ENCODE measurements around the gene KCTD14. TPM values are rescaled to one million over a fixed set of nuclear protein-coding genes. Genes with fewer than 3 reads are reported as not detected.
"Not testable (repeated sequence)": the region's sequence is repeated elsewhere in the genome, so short reads cannot be mapped to it uniquely, and the experiment has no call there.

KCTD14 gene
- total and polyA plus RNA-seq, 9 donors, result 0.24 to 5.2 (median 1.5) TPM

GRCh38 chr11:78023426-78023825 lies 350 bp upstream of the KCTD14 start:
- WGBS, 3 donors, result 72 to 77% (median 74%) methylated on average over 7 of the region's 7 CpGs
- H3K4me3 ChIP-seq, result peak overlapping the region; percentile 41
- no peaks in the 10 kb centered on the region for H3K36me3 ChIP-seq
- no peaks in the 10 kb centered on the region for H3K27me3 ChIP-seq
- DNase-seq, result no peak
- H3K27ac ChIP-seq, result no peak overlapping the region
- no peaks in the 10 kb centered on the region for H3K4me1 ChIP-seq (ENCODE audit: insufficient read depth)
- H3K9me3 ChIP-seq, result no peaks in the 10 kb centered on the region
- intact Hi-C loops (cut with DNase I), result no loop called here
- TF ChIP-seq CTCF (IDR thresholded peaks at IDR 0.05) (no peak), POLR2A (IDR thresholded peaks at IDR 0.05) (no peak), EP300 (IDR thresholded peaks at IDR 0.05) (no peak)

GRCh38 chr11:78021611-78022010 lies 1.5 kb downstream of the KCTD14 start:
- no peak overlapping the region for H3K4me3 ChIP-seq
- no peaks in the 10 kb centered on the region for H3K9me3 ChIP-seq
- H3K27ac ChIP-seq, result no peak overlapping the region
- H3K27me3 ChIP-seq, result no peaks in the 10 kb centered on the region
- no peaks in the 10 kb centered on the region for H3K36me3 ChIP-seq
- TF ChIP-seq CTCF (IDR thresholded peaks at IDR 0.05) (no peak), EP300 (IDR thresholded peaks at IDR 0.05) (no peak), POLR2A (IDR thresholded peaks at IDR 0.05) (no peak)
- no peak for DNase-seq
- intact Hi-C loops (cut with DNase I), result no loop called here
- H3K4me1 ChIP-seq (ENCODE audit: insufficient read depth), result no peaks in the 10 kb centered on the region
- WGBS, 3 donors, result 89 to 93% (median 92%) methylated on average over 6 of the region's 6 CpGs

DNA sequence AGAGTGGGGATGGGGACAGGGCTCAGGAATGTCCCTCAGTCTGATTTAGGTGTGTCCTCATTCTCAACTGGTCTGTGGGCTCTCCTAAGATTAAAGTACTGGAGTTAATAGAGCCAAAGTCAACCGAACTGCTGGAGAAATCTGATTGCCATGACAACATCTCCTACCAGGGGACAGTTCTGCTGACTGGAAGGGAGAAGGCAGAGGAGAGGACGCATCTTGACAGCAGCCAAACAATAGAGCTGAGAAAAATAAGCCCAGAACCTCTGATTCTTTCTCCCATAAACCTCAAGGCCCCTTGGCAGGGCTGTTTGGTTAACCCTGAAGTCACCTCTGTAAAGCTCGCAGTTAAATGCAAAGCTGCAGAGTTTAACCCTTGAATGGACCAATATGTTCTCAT lies 2.8 kb downstream of the KCTD14 start:
- H3K4me3 ChIP-seq, result no peak overlapping the region
- intact Hi-C loops (cut with DNase I), result no loop called here
- H3K27ac ChIP-seq, result no peak overlapping the region
- WGBS, 3 donors, result 34 to 52% (median 35%) methylated on average over 3 of the region's 3 CpGs
- TF ChIP-seq CTCF (IDR thresholded peaks at IDR 0.05) (no peak), POLR2A (IDR thresholded peaks at IDR 0.05) (no peak), EP300 (IDR thresholded peaks at IDR 0.05) (no peak)
- H3K27me3 ChIP-seq, result no peaks in the 10 kb centered on the region
- H3K4me1 ChIP-seq (ENCODE audit: insufficient read depth), result no peaks in the 10 kb centered on the region
- DNase-seq, result no peak
- no peaks in the 10 kb centered on the region for H3K36me3 ChIP-seq
- H3K9me3 ChIP-seq, result no peaks in the 10 kb centered on the region

GRCh38 chr11:78019808-78020207 lies 3.3 kb downstream of the KCTD14 start:
- Histone ChIP-seq H3K4me1 (ENCODE audit: insufficient read depth) (no peaks in the 10 kb centered on the region), H3K36me3 (no peaks in the 10 kb centered on the region), H3K9me3 (no peaks in the 10 kb centered on the region), H3K27me3 (no peaks in the 10 kb centered on the region), H3K4me3 (no peak overlapping the region), H3K27ac (no peak overlapping the region)
- WGBS, 3 donors, result 62 to 69% (median 67%) methylated on average over 4 of the region's 4 CpGs
- TF ChIP-seq CTCF (IDR thresholded peaks at IDR 0.05) (no peak), POLR2A (IDR thresholded peaks at IDR 0.05) (no peak)
- intact Hi-C loops (cut with DNase I), result no loop called here
- no peak for DNase-seq

DNA sequence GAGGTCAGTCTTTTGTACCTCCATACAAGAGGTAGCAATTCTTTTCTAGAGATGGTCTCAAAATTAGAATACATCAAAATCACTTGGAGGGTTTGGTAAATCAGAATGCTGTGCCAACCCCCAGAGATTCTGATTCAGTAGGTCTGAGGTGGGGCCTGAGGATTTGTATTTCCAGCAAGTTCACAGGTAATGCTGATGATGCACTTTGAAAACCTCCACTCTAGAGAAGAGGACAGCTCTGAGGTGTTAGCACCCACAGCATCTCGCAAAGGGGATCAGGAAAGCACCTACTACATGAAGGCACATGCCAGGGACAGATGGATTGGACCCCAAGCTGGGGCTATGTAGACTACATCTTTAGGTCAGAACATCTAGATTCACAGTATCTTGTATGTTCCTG lies 7.2 kb downstream of the KCTD14 start:
- no peaks in the 10 kb centered on the region for H3K4me1 ChIP-seq (ENCODE audit: insufficient read depth)
- intact Hi-C loops (cut with DNase I), result no loop called here
- 91 to 96% (median 94%) methylated on average over 1 of the region's 1 CpG for WGBS, 3 donors
- no peaks in the 10 kb centered on the region for H3K9me3 ChIP-seq
- H3K4me3 ChIP-seq, result no peak overlapping the region
- no peaks in the 10 kb centered on the region for H3K36me3 ChIP-seq
- H3K27ac ChIP-seq, result no peak overlapping the region
- no peak for TF ChIP-seq CTCF (IDR thresholded peaks at IDR 0.05)
- no peak for TF ChIP-seq EP300 (IDR thresholded peaks at IDR 0.05)
- no peak for TF ChIP-seq POLR2A (IDR thresholded peaks at IDR 0.05)
- no peaks in the 10 kb centered on the region for H3K27me3 ChIP-seq
- DNase-seq, result no peak

DNA sequence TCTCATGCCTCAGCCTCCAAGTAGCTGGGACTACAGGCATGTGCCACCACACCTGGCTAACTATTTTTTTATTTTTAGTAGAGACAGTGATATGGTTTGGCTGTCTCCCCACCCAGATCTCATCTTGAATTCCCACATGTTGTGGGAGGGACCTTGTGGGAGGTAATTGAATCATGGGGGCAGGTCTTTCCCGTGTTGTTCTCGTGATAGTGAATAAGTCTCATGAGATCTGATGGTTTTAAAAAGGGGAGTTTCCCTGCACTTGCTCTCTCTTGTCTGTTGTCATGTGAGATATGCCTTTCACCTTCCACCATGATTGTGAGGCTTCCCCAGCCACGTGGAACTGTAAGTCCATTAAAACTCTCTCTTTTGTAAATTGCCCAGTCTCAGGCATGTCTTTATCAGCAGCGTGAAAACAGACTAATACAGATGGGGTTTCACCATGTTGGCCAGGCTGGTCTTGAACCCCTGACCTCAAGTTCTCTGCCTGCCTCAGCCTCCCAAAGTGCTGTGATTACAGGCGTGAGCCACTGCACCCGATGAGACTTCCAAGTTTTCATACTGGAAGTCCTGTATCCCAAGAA lies 8.0 kb downstream of the KCTD14 start:
- H3K27ac ChIP-seq; H3K9me3 ChIP-seq; H3K36me3 ChIP-seq; DNase-seq; H3K4me1 ChIP-seq (ENCODE audit: insufficient read depth); H3K27me3 ChIP-seq; H3K4me3 ChIP-seq; intact Hi-C loops (cut with DNase I): not testable (repeated sequence)
- WGBS, 3 donors, result 63 to 68% (median 64%) methylated on average over 6 of the region's 6 CpGs

Measured in ovary (tissue), 9 donors.